ENCODE results near the gene RERG. TPM values are rescaled to one million over a fixed set of nuclear protein-coding genes. Genes with fewer than 3 reads are reported as not detected.

The RERG gene
- 0.14 and 0.25 TPM in 2 replicates for total RNA-seq (2014; rRNA removed; shearing (Covaris generic))

GRCh38 chr12:15220915-15221885, at the start of gene RERG:
RERG (minus strand) TSS chr12:15221417; CDS start chr12:15217489, 3,928 bp downstream.
- DNase-seq (ENCODE audit: low spot score) = peak; percentile 54

GRCh38 chr12:15270591-15270990, 49.4 kb upstream of the RERG start:
- no peak for DNase-seq (ENCODE audit: low spot score)

GRCh38 chr12:15268927-15269552, 47.8 kb upstream of the RERG start:
- peak; percentile 90 for DNase-seq (ENCODE audit: low spot score)

GRCh38 chr12:15268309-15268708, 47.1 kb upstream of the RERG start:
- no peak for DNase-seq (ENCODE audit: low spot score)

GRCh38 chr12:15265875-15266274, 44.7 kb upstream of the RERG start:
- DNase-seq (ENCODE audit: low spot score) = no peak

- peak; percentile 60 for DNase-seq (ENCODE audit: low spot score)
Measured at GRCh38 chr12:15256761-15257160, 35.5 kb upstream of the RERG start.

- DNase-seq (ENCODE audit: low spot score) = no peak
Measured at GRCh38 chr12:15253990-15254389, 32.8 kb upstream of the RERG start.

GRCh38 chr12:15244926-15245325, 23.7 kb upstream of the RERG start:
- no peak for DNase-seq (ENCODE audit: low spot score)

- DNase-seq (ENCODE audit: low spot score) = no peak
Measured at GRCh38 chr12:15244341-15244740, 23.1 kb upstream of the RERG start.

GRCh38 chr12:15243102-15243501, 21.9 kb upstream of the RERG start:
- DNase-seq (ENCODE audit: low spot score) = no peak

GRCh38 chr12:15240898-15241297, 19.7 kb upstream of the RERG start:
- no peak for DNase-seq (ENCODE audit: low spot score)

GRCh38 chr12:15234508-15234907, 13.3 kb upstream of the RERG start:
- DNase-seq (ENCODE audit: low spot score) = no peak

GRCh38 chr12:15234011-15234410, 12.8 kb upstream of the RERG start:
- DNase-seq (ENCODE audit: low spot score) = no peak

GRCh38 chr12:15232959-15233358, 11.7 kb upstream of the RERG start:
- DNase-seq (ENCODE audit: low spot score) = no peak

GRCh38 chr12:15231493-15231892, 10.3 kb upstream of the RERG start:
- DNase-seq (ENCODE audit: low spot score) = no peak

- no peak for DNase-seq (ENCODE audit: low spot score)
Measured at GRCh38 chr12:15230751-15231150, 9.5 kb upstream of the RERG start.

GRCh38 chr12:15230137-15230536, 8.9 kb upstream of the RERG start:
- no peak for DNase-seq (ENCODE audit: low spot score)

GRCh38 chr12:15227004-15227679, 5.9 kb upstream of the RERG start:
- DNase-seq (ENCODE audit: low spot score) = peak; percentile 63

GRCh38 chr12:15225863-15226218, 4.6 kb upstream of the RERG start:
- DNase-seq (ENCODE audit: low spot score) = peak; percentile 45

- DNase-seq (ENCODE audit: low spot score) = no peak
Measured at GRCh38 chr12:15225136-15225862, 4.1 kb upstream of the RERG start.

GRCh38 chr12:15222219-15222618, 1.0 kb upstream of the RERG start:
- DNase-seq (ENCODE audit: low spot score) = no peak

- no peak for DNase-seq (ENCODE audit: low spot score)
Measured at GRCh38 chr12:15220451-15220850, 766 bp downstream of the RERG start.

Measured in H4 (cell line).